OCI-LY7 (cell line): Measurements from ENCODE around the gene ZNF341. TPM values are rescaled to one million over a fixed set of nuclear protein-coding genes. Genes with fewer than 3 reads are reported as not detected.

Experiments
- BruUV-seq: library from RNA; stranded (reverse); fragments of 400-500 nt; replicated peaks from 2 replicates; lab custom pipeline; 2021; lab: Mats Ljungman, UMichigan
- CTCF ChIA-PET: fragments of 300-600 bp; sonication (Branson Sonifier 250); formaldehyde crosslinking; loops from one replicate; lab custom pipeline; 2022; ENCODE audit warnings: antibody characterized with exemption; ENCODE audit not compliant: unreplicated experiment; lab: Charles Lee
- POLR2A ChIA-PET: fragments of 300-600 bp; sonication (Branson Sonifier 250); formaldehyde crosslinking; loops from one replicate; lab custom pipeline; 2022; ENCODE audit warnings: antibody characterized with exemption; lab: Charles Lee
- DNase-seq: peaks from one replicate; pipeline ENCODE4 v3.0.0-alpha.2; 2015; ENCODE audit warnings: low spot score
- H2AFZ ChIP-seq: fragments of 200-600 bp; sonication (generic), shearing (Covaris generic); 2 replicates; pipeline ENCODE4 v1.6.1; 2014; ENCODE audit warnings: mild to moderate bottlenecking, antibody characterized with exemption, low read length, moderate library complexity
- H3K27ac ChIP-seq: fragments of 200-600 bp; sonication (generic); 2 replicates; pipeline ENCODE4 v1.5.1; 2014; ENCODE audit warnings: mixed run types, low read depth, mild to moderate bottlenecking, moderate library complexity, low read length, inconsistent platforms; ENCODE audit not compliant: poor library complexity, severe bottlenecking
- H3K36me3 ChIP-seq: fragments of 200-600 bp; sonication (generic); 2 replicates; pipeline ENCODE4 v1.6.1; 2014; ENCODE audit warnings: mild to moderate bottlenecking, antibody characterized with exemption, low read length, moderate library complexity, mixed read lengths; ENCODE audit not compliant: insufficient read depth
- H3K4me1 ChIP-seq: fragments of 200-600 bp; sonication (generic); 2 replicates; pipeline ENCODE4 v1.5.1; 2014; ENCODE audit warnings: mild to moderate bottlenecking, low read length; ENCODE audit not compliant: insufficient read depth, poor library complexity, severe bottlenecking
- H3K4me2 ChIP-seq: fragments of 200-600 bp; sonication (generic); 2 replicates; pipeline ENCODE4 v1.6.1; 2014; ENCODE audit warnings: mild to moderate bottlenecking, low read length
- H3K4me3 ChIP-seq: fragments of 200-600 bp; sonication (generic); 2 replicates; pipeline ENCODE4 v1.5.1; 2014; ENCODE audit warnings: mild to moderate bottlenecking, low read depth, low read length; ENCODE audit not compliant: poor library complexity, severe bottlenecking
- H3K79me2 ChIP-seq: fragments of 200-600 bp; sonication (generic); 2 replicates; pipeline ENCODE4 v1.6.1; 2016; ENCODE audit warnings: low read depth, mild to moderate bottlenecking, low read length, moderate library complexity, mixed read lengths; ENCODE audit not compliant: insufficient read depth
- H3K9me2 ChIP-seq: fragments of 200-600 bp; sonication (generic); 2 replicates; pipeline ENCODE4 v1.6.1; 2016; ENCODE audit warnings: mild to moderate bottlenecking, low read length, mixed read lengths; ENCODE audit not compliant: insufficient read depth
- H3K9me3 ChIP-seq: fragments of 200-600 bp; sonication (generic); 2 replicates; pipeline ENCODE4 v1.6.1; 2014; ENCODE audit warnings: mild to moderate bottlenecking, mixed run types, low read length, mixed read lengths
- H4K20me1 ChIP-seq: fragments of 200-600 bp; sonication (generic); 2 replicates; pipeline ENCODE4 v1.6.1; 2014; ENCODE audit warnings: mild to moderate bottlenecking, antibody characterized with exemption, low read length, moderate library complexity, mixed read lengths; ENCODE audit not compliant: insufficient read depth
- CTCF ChIP-seq: fragments of 200-600 bp; sonication (generic); conservative IDR thresholded peaks from 2 replicates; pipeline ENCODE4 v1.5.1; 2014; ENCODE audit warnings: mild to moderate bottlenecking, antibody characterized with exemption, low read length, moderate library complexity, mixed read lengths
- EZH2phosphoT487 ChIP-seq: fragments of 200-600 bp; sonication (generic); IDR thresholded peaks from 2 replicates; pipeline ENCODE4 v1.6.1; 2018; ENCODE audit warnings: low read depth, borderline replicate concordance, mild to moderate bottlenecking, mixed run types, antibody characterized with exemption, low read length, moderate library complexity, mixed read lengths
- intact Hi-C: fragments of 100-400 bp; cut with micrococcal nuclease; formaldehyde crosslinking; loops from one replicate; pipeline ENCODE4 v1.10.0; 2022; ENCODE audit not compliant: unreplicated experiment
- total RNA-seq, 2 experiments: library from RNA; depleted of rRNA in 1 of 2; stranded (reverse); fragments of >200 nt in 1 of 2; shearing (Covaris generic) in 1 of 2; gene quantifications; 2 replicates each; pipeline ENCODE4 v1.2.3, GENCODE V29; 2014 to 2022

The ZNF341 gene
- total RNA-seq, 2 experiments from 2014 or later = 3.2 to 7.7 TPM

- H3K4me1 ChIP-seq = peaks cover 9% of the 10 kb centered on the region
- POLR2A ChIA-PET = interaction anchor here (0.6 kb wide), 2 partner anchors 104 to 174 kb away, joined by 3 read pairs; no protein-coding TSS in a partner anchor
- H2AFZ ChIP-seq = no peak overlapping the region
- H3K79me2 ChIP-seq = no peaks in the 10 kb centered on the region
- no peak overlapping the region for H3K4me2 ChIP-seq
- no peak overlapping the region for H3K27ac ChIP-seq
- TF ChIP-seq CTCF (no peak), EZH2phosphoT487 (no peak)
- no peak overlapping the region for H3K4me3 ChIP-seq
- intact Hi-C loops = no loop called here
- no TSS peak for BruUV-seq
- DNase-seq = no peak
- peaks cover 9% of the 10 kb centered on the region; the same call in 1 of the 2 replicates for H3K9me3 ChIP-seq
- H4K20me1 ChIP-seq = no peaks in the 10 kb centered on the region
- H3K9me2 ChIP-seq = no peaks in the 10 kb centered on the region
- CTCF ChIA-PET = no interaction called here
- peaks cover 37% of the 10 kb centered on the region for H3K36me3 ChIP-seq
These were observed 25.2 kb downstream of the ZNF341 start for GRCh38 chr20:33757046-33757445.

GRCh38 chr20:33757458-33757857 is 25.7 kb downstream of the ZNF341 start:
- H4K20me1 ChIP-seq = no peaks in the 10 kb centered on the region
- H3K36me3 ChIP-seq = peaks cover 37% of the 10 kb centered on the region
- H3K4me3 ChIP-seq = no peak overlapping the region
- POLR2A ChIA-PET = interaction anchor here (0.6 kb wide), 1 partner anchor 104 kb away, joined by 3 read pairs; no protein-coding TSS in a partner anchor
- TF ChIP-seq CTCF (no peak), EZH2phosphoT487 (no peak)
- CTCF ChIA-PET = no interaction called here
- H3K9me3 ChIP-seq = peaks cover 9% of the 10 kb centered on the region; the same call in 1 of the 2 replicates
- no TSS peak for BruUV-seq
- no peak overlapping the region for H3K27ac ChIP-seq
- H2AFZ ChIP-seq = no peak overlapping the region
- no peak for DNase-seq
- H3K4me1 ChIP-seq = peaks cover 9% of the 10 kb centered on the region
- H3K79me2 ChIP-seq = no peaks in the 10 kb centered on the region
- no peaks in the 10 kb centered on the region for H3K9me2 ChIP-seq
- no peak overlapping the region for H3K4me2 ChIP-seq
- intact Hi-C loops = no loop called here

GRCh38 chr20:33761698-33762250 is 30.0 kb downstream of the ZNF341 start:
- H3K4me1 ChIP-seq = no peaks in the 10 kb centered on the region
- no peak for DNase-seq
- H3K27ac ChIP-seq = no peak overlapping the region
- CTCF ChIA-PET = no interaction called here
- intact Hi-C loops = no loop called here
- no peak overlapping the region for H3K4me3 ChIP-seq
- peaks cover 9% of the 10 kb centered on the region; the same call in 1 of the 2 replicates for H3K9me3 ChIP-seq
- POLR2A ChIA-PET = no interaction called here
- no peaks in the 10 kb centered on the region for H3K9me2 ChIP-seq
- H3K36me3 ChIP-seq = peaks cover 18% of the 10 kb centered on the region
- TF ChIP-seq CTCF = no peak
- no peak for TF ChIP-seq EZH2phosphoT487
- no peak overlapping the region for H3K4me2 ChIP-seq
- no peaks in the 10 kb centered on the region for H4K20me1 ChIP-seq
- H2AFZ ChIP-seq = no peak overlapping the region
- no TSS peak for BruUV-seq
- H3K79me2 ChIP-seq = no peaks in the 10 kb centered on the region
